Cerebellar cortex (tissue), 1 donor: ENCODE measurements around the gene MPC1.
A peak's percentile ranks its signal among the peaks of the same experiment; 100 is the strongest.

Source experiments
- DNase-seq: peaks from one replicate; pipeline ENCODE4 v3.0.0-alpha.2; 2015; ENCODE audit warnings: low spot score

The MPC1 gene

DNA sequence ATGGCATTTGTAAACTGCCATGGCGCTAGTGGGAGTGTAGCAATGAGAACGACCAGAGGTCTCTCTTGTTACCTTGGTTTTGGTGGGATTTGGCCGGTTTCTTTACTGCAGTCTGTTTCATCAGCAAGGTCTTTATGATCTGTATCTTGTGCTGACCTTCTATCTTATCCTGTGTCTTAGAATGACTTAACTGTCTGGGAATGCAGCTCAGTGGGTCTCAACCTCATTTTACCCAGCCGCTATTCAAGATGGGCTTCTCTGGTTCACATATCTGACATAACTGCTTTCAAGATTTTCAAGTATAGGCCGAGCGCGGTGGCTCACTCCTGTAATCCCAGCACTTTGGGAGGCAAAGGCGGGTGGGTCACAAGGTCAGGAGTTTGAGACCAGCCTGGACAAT is 38.5 kb downstream of the MPC1 start:
- DNase-seq = no peak

DNA sequence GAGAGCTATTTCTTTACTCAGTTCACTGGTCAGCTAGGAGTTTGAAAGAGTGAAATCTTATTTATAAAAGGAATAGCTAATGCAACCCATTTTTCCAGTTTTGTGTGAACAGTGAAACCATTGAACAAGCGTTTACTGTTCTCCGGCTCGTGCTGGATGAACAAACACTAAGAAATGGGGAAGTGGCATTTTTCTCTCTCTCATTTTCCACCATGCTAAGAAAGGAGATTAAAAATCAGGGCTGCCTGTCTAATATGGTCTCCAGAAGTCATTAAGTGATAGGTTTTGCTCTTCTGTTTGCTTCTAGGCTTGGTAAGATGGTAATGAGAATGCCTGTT is 39.6 kb downstream of the MPC1 start:
- DNase-seq = no peak

DNA sequence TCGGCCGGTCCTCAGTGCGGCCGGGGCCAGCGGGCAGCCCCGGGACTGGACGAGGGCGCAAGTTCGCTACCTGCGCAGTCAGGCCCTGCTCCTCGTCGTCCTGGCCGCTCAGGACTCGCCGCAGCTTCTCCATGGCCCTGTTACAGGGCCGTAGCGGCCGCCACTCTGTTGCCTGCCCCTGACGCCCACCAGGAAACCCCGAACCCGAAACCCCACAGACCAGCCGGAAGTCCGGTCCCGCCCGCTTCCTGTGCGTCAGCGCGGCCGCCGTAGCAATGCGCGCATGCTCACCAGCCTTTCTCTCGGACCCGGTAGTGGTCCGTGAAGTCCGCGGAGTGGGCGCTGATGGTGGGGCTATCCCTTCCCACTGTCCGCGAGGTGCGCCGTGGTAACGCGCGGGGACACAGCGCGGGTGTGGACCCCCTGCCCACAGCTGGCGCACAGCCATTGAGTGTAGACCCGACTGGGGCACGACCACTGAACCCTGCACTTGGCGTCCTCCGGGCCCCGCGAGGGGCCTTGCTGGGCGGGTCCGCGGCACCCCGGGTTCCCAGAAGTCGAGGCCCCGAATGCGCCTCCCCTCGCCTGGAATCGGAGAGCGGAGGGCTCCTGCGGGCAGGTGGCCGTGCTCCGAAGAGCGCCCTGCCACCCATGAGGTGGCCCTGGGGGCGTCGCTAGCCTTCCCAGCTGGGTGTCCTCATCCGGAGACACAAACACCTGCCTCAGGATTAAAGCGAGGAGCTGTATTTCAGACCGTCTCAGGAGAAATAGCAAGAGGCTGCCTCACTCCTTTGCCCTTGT is 40.2 kb downstream of the MPC1 start, which contains the start of gene SFT2D1:
SFT2D1 (minus strand) TSS at position 197 of the 801 bp plus-strand sequence; CDS start at position 133, 64 bp downstream.
- DNase-seq = peak; percentile 77

DNA sequence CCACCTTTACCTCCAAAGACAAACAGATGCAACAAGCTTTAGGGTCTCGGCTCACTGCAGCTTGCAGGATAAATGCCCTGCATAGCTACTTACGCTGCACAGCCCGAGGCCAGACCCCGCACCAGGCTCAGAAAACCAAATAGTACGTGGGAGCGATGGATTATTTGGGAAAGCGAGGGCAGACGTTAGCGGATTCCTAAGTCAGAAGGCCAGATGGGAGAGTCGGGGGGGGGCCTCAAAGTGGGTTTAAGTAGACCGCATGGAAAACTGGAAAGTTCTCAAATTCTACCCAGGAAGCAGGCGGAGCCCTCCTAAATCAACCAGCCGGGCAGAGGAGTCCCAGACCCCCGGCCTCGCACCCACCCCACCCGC is 40.8 kb downstream of the MPC1 start:
- DNase-seq = peak; percentile 24

DNA sequence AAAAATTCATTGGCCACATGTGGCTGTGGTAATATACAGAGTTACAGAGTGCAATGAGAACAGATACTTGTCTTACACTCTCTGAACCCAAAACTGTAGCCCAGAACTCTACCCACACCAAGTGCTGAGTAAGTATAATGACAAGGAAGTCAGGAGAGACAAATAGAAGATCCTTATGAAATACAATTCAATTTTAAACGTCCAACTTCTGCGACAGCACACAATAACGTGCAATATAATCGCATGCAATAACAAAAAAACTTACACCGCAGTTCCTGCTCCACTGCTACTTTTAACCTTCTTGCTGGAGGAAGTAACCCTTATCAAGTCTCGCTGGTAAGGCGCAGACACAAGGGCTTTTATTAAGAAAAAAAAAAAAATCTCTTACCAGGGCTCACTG is 41.3 kb downstream of the MPC1 start:
- DNase-seq = no peak

DNA sequence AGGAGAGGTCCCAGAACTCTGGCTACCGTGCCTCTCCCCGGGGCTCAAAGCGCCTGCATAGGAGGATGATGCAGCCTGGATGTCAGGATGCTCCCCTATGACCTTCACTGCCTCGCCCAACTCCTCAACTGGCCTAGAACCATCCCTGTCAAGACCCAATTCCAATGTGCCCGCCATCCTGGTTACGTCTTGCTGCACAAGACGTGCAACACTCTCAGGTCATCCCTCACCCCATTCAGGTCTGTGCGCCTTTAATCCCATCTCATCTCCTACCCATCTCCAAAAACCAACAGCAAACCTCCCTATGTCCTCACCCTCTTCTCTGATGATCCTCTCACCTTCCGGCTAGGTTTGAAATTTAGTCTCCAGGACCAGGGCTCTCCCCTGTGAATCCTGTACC is 43.9 kb downstream of the MPC1 start:
- DNase-seq = no peak

DNA sequence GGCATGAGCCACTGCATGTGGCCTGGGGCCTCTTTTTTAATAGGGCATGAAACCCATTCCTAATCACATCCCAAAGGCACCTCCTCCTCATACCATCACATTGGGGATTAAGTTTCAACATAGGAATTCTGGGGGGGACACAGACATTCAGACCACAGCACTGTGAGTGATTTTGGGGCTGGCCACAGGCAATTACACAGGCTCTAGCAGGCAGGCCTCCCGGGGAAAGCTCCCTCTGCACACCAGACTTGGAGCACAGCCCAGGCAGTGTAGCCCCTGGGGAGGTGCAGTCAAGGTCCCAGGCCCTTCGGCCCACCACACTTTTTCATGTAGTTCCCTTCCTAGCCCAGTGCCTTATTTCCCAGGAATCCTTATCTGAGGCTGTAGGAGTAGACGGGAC is 45.9 kb downstream of the MPC1 start:
- DNase-seq = no peak

DNA sequence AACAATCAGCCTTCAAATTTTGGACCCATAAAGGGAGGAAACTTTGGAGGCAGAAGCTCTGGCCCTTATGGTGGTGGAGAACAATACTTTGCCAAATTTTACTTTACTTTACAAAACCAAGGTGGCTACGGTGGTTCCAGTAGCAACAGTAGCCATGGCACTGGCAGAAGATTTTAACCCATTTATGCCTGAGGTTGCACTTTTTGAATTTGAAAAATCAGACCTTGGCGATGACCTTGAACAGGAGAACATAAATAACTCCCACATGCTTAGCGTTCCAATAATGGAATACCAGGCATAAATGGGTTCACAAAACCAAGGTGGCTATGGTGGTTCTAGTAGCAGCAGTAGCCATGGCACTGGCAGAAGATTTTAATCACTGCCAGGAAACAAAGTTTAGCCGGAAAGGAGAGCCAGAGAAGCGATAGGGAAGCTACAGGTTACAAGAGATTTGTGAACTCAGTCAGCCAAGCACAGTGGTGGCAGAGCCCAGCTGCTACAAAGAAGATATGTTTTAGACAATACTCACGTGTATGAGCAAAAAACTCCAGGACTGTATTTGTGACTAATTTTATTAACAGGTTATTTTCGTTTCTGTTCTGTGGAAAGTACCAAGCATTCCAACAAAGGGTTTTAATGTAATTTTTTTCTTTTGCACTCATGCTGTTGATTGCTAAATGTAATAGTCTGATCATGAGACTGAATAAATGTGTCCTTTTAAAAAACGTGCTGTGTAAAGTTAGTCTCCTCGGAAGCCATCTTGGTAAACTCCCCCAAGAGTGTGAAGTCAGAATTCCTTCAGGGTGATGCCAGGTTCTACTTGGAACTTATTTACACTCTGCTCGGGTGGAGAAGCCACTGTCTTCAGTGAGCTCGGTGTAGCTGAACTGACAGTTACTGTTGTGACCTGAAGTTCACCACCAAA is 47.1 kb downstream of the MPC1 start:
- no peak for DNase-seq

DNA sequence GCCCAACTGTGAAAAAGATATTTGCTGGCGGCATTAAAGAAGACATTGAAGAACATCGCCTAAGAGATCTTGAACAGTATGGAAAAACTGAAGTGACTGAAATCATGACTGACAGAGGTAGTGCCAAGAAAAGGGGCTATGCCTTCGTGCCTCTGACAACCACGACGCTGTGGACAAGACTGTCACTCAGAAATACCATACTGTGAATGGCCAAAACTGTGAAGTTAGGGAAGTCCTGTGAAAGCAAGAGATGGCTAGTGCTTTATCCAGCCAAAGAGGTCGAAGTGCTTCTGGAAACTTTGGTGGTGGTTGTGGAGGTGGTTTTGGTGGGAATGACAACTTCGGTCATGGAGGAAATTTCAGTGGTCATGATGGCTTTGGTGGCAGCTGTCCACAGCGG is 47.9 kb downstream of the MPC1 start:
- no peak for DNase-seq

DNA sequence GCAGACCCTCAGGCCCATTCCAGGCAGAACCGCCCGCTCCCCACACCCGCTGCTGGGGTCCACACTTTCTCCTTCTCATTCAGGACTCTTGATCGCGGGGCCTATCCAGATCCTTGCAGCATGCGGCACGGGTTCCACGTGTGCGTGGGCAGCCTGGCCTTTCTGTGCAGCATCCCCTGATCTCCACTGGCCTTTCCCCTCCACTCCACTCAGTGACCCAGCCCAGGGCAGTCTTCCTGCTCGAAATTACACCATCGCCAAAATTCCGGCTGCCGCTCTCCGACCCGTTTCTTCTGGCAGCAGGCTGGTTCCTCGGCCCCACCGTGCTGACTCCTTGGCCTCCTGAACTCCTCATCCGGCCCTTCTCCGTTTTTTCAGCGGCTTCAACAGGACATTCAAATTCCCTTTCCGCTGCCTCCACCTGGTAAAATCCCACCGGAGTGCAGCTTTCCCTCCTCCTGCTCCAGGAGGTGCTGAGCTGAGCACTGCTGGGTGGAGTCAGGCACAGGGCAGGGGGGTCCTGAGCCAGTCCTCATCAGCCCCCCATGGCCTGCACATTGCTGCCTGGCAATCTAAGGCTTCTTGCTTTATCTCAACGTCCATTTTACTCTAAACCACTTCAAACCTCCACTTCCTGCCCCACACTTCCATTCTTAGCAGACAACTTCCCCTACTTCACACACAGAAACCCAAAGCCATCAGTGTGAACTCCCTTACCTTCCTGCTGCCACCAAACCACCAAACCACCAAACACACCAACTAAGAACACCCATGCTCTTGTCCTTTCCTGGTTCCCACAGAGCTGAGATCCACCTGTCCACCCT is 49.4 kb downstream of the MPC1 start:
- DNase-seq = no peak

DNA sequence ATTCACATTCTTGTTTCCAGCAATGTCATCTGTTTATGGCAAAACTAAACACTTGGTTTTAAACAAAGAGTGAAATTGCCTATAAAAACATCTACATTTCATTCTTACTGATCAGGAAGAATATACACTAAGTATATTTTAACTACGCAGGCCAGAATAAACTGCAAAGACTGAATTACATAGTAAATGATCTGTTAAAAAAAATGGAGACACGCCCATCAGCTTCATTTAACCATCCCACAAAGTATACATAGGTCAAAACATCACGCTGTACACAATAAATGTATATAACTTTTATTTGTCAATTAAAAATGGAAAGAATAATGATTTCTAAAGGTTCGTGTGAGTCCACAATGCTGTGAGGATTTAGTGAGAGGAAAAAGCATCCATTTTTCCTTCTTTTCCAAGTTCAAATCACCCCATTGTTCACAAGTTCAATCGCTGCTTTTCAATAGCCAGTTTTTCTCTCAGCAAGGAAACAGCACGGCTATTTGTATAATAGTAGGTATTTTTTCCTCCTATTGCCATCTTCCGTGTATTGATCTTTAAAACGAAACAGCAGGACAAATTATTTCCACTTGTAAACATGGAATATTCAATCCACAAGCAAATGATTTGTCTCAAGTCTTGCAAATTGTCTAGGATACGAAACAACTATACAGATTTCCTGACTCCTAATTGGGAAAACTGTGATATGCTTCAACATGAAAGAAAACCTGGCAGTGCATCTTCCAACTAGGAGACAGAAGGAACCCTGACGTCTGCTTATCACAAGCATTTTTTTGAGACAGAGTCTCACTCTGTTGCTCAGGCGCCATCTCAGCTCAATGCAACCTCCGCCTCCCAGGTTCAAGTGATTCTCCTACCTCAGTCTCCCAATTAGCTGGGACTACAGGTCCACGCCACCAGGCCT is 51.0 kb downstream of the MPC1 start:
- no peak for DNase-seq

DNA sequence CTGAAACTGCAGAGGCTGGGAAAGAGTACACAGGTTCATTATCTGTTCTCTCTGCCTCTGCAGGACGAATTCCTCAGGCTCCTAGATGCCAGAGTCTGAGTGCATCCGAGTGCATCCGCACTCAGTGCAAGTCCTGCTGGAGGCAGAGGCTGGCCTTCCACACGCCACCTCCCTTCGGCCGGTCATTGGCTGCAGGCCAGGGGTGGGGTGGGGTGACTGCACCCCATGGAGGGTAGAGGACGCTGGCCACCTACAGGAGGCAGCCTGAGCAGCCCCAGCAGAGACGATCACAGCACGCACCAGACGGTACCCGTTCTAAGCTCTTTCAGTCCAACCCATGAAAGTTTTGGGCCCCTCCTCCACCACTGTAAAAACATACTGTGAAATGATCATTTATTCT is 52.1 kb downstream of the MPC1 start:
- no peak for DNase-seq

DNA sequence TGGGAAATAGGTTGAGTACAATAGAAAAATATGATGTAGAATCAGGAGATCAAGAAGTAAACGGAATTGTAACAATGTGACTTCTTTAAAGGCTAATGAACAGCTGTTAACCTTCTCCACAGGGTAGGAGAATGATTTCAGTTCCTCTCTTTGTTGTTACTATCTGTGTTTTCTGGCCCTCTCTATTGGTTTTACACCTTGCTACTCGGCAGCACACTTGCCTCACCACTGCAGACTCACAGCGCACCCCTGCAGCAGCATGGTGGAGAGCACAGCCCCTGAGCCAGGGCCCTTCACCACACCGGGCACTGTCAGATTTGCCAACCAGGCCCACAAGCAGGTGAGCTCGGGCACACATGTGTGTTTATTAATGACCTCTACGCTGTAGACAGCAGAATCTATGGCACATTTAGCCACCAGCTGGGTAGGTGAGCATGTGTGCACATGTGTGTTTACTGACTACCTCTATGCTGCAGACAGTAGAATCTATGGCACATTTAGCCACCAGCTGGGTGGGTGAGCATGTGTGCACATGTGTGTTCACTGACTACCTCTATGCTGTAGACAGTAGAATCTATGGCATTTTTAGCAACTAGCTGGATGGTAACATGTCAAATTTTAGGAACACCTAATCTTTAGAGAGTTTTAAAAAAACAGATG is 57.2 kb downstream of the MPC1 start:
- no peak for DNase-seq

DNA sequence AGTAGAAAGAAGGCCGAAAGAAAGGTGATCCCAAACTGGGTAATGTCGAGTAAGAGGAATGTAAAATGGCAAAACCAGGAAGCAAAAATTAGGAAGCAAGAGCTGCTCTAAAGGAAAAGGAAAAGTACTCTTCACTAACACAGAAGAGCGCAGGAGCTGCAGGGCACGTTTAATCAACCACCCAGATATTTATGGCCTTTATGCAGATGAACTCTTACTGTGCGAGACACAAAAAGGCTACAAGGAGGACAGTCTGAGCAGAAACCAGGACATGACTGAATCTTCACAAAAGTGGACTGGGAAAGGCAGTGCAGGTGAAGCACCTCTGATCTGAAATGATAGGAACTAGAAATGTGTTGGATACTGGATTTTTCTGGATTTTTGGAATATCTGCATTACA is 59.3 kb downstream of the MPC1 start:
- no peak for DNase-seq

DNA sequence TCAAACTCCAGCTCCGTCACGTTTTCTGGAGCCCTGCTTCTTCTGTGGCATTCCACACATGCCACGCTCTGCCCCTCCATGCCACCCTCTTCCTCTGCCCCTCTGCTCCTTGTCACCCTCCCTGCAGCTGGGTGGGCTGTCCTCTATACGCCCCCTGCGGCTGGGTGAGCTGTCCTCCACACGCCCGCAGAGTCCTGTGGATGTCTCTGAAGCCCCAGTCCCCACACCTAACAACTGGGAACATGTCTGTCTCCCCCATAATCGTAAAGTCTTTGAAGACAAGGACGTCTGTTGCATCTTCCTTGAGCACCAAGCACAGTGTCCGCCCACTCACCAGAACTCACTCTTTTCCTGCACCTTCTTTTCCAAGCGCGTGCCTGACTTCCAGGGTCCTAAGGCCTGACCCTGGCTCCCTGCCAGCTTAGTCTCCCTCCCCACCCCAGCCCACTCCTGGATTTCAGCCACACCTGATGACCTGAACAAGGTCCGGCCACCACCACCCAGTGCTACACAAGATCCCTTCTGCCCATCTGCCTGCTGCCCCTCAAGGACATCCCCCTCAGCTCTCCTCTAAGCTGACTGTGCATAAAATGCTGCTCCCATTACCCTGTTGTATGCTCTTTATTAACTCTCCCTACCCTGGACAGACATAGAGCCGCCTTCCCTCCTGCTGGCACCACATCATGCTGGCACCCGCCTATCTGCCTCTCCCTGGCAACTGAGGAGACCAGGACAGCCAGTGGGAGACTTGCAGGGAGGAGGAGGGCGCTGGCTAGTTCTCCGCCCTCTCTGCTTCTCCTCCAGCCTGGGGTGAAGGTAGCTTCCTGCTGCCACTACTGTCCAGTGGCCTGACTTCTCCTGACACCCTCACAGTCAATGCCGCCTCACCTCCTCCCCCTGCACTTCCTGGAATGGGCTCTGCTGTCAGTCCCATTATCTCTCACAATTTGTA is 63.8 kb downstream of the MPC1 start:
- DNase-seq = no peak

DNA sequence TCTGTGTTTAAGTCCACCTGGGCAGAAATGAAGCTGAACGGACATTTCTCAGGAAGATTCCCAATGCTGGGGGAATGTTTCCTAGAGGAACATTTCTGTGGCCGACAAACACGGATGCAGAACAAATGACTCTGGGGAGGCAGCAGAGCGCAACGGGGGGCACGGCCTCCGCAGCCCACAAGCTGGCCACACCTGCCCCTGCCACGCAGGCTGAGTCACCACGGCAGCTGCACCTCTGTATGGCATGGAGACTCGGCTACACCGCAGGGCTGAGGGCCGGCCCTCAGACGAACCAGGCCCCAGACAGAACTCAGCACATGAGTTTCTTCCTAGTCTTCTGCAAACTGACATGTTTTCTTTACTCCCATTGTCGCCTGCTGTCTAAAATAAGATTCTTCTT is 64.5 kb downstream of the MPC1 start:
- DNase-seq = no peak

DNA sequence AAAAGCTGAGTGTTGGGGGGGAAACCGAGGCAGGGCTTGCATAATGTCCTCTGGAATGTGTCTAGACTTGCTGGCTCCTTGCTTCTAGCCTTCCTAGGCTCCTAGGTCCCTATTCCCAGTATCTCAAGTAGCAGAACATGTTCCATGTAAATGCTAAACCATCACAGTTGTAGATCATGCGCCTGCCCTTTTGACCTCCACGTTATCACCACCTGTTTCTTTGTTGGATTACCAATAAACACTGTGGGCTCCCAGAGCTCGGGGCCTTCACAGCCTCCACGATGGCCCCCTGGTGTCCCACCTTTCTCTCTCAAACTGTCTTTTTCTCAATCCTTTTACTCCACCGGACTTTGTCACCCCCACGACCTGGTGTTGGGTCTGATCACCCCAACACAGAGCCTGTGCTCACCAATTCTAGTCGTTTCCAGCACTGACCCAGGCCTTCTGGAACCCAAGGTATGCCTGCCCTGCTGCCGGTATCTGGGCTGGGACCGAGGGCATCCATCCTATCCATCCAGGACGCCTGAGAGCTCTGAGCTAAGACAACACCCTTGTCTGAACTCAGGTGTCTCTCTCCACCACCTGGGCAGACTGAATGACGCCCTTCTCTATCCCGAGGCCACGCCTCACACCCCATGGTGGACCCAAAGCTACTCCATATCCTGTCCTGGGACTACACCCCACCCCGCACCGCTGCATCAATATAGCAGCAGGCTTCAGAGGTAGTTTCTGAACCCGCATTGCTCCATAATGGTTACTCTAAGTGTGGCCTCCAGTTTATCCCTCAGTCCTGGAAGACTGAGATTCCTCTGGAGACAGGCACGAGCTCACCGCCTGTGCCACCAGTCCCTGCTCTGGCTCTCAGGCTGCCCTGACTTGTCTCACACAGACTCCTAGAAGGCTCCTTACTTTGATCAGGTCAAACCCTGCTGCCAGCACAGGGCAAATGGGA is 65.2 kb downstream of the MPC1 start:
- DNase-seq = no peak

DNA sequence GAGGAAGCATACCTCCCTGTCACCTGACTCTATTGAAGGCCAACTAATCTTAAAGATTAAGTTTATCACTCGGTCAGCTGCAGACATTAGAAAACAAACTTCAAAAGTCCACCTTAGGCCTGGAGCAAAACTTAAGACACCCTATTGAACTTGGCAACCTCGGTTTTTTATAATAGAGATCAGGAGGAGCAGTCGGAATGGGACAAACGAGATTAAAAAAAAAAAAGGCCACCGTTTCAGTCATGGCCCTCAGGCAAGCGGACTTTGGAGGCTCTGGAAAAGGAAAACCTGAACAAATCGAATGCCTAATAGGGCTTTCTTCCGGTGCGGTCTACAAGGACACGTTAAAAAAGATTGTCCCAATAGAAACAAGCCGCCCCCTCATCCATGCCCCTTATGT is 67.3 kb downstream of the MPC1 start:
- DNase-seq = no peak
